ENCODE measurements around the gene DOC2A. TPM values are rescaled to one million over a fixed set of nuclear protein-coding genes. Genes with fewer than 3 reads are reported as not detected.
A peak's percentile ranks its signal among the peaks of the same experiment; 100 is the strongest.

Gene DOC2A
- total and polyA plus RNA-seq, 10 of the 15 experiments (the other 5 are each of a cell fraction or from before 2014, with no cell fraction given): 0.06 to 0.17 (median 0.12) TPM; not detected in 6

- TF ChIP-seq KLF5 (IDR thresholded peaks at IDR 0.05; ENCODE audit: partially characterized antibody) (peak; percentile 98), PAX8 (IDR thresholded peaks at IDR 0.05) (no peak), DPF2 (IDR thresholded peaks at IDR 0.05) (peak; percentile 44), HCFC1 (IDR thresholded peaks at IDR 0.05; ENCODE audit: low read length) (peak; percentile 27; the same call in 1 of the 2 replicates), TAF1 (IDR thresholded peaks at IDR 0.05; ENCODE audit: borderline replicate concordance, low read depth, low read length) (peak; percentile 79), NR2F1 (conservative IDR thresholded peaks at IDR 0.05) (peak; percentile 26; the same call in 1 of the 2 replicates), MLLT1 (IDR thresholded peaks at IDR 0.05) (peak; percentile 83), ZBTB4 (CRISPR knock-in tag; IDR thresholded peaks at IDR 0.05) (no peak), ATF7 (IDR thresholded peaks at IDR 0.05; ENCODE audit: low read depth) (peak; percentile 98), BCL11A (IDR thresholded peaks at IDR 0.05; ENCODE audit: low read depth, low read length) (0 out of 2 replicates have a peak, but pooled peaks have one; percentile 48), NRF1 (conservative IDR thresholded peaks at IDR 0.05; ENCODE audit: low read depth, low read length) (peak; percentile 82), BHLHE40 (IDR thresholded peaks at IDR 0.05; ENCODE audit: borderline replicate concordance in 1 of 2, low read depth in 2 of 2, low read length in 1 of 2) (peak; percentile 89 to 92), CHD1 (IDR thresholded peaks at IDR 0.05; ENCODE audit: low read depth, low read length) (peak; percentile 95), NKRF (conservative IDR thresholded peaks at IDR 0.05) (0 out of 2 replicates have a peak, but pooled peaks have one; percentile 73), GABPA (IDR thresholded peaks at IDR 0.05; ENCODE audit: low read depth) (no peak), POLR2A (IDR thresholded peaks at IDR 0.05; ENCODE audit: low read depth, low read length) (peak; percentile 80), LARP7 (IDR thresholded peaks at IDR 0.05) (peak; percentile 84), IKZF2 (IDR thresholded peaks at IDR 0.05) (peak; percentile 23 to 29; a peak in 2 of 4 replicates), CTCF (IDR thresholded peaks at IDR 0.05 in 2 of 3, conservative IDR thresholded peaks at IDR 0.05 in 1 of 3; ENCODE audit: control insufficient read depth in 2 of 3, extremely low read depth in 1 of 3, insufficient read depth in 1 of 3, low read depth in 3 of 3, low read length in 3 of 3) (peak; percentile 17 to 32 (median 22); a peak in 2 of 6 replicates), IKZF1 (conservative IDR thresholded peaks at IDR 0.05) (peak; percentile 81), HDAC2 (IDR thresholded peaks at IDR 0.05) (no peak), ZNF24 (IDR thresholded peaks at IDR 0.05) (no peak)
Measured at GRCh38 chr16:29961479-29962343, 49.1 kb downstream of the DOC2A start, which contains the start of gene TMEM219 (continued).

All from GM12878 (cell line).